Endothelial cell of umbilical vein (primary cell): Measurements from ENCODE around the gene CCDC124. TPM values are rescaled to one million over a fixed set of nuclear protein-coding genes. Genes with fewer than 3 reads are reported as not detected.

Source experiments
- BruUV-seq: library from RNA; stranded (reverse); fragments of 400-500 nt; replicated peaks from 2 replicates; lab custom pipeline; 2021; lab: Mats Ljungman, UMichigan
- CTCF ChIA-PET: fragments of 300-600, 350-600 bp; sonication (Branson Sonifier 250); formaldehyde crosslinking; loops from one replicate; lab custom pipeline; 2021; ENCODE audit warnings: antibody characterized with exemption, inconsistent platforms; lab: Charles Lee
- POLR2A ChIA-PET: fragments of 300-600, 350-600 bp; sonication (Branson Sonifier 250); formaldehyde crosslinking; loops from one replicate; lab custom pipeline; 2021; ENCODE audit warnings: antibody characterized with exemption, inconsistent platforms; lab: Charles Lee
- DNase-seq: peaks from one replicate; pipeline ENCODE4 v3.0.0-alpha.2; 2011; ENCODE audit warnings: low read depth, low spot score
- FAIRE-seq: peaks from 2 replicates; lab custom pipeline; 2011; peaks lifted over from hg19 to GRCh38; lab: Jason Lieb, UNC
- H2AFZ ChIP-seq: 2 replicates; pipeline ENCODE4 v1.6.0; 2012; ENCODE audit warnings: low read depth, low read length, control low read depth, inconsistent platforms
- H3K27ac ChIP-seq: 2 replicates; pipeline ENCODE4 v1.5.1; 2011; ENCODE audit warnings: low read depth, mild to moderate bottlenecking, control low read depth, low read length, moderate library complexity; ENCODE audit not compliant: insufficient read depth
- H3K27me3 ChIP-seq, 2 experiments: 2 replicates each; pipeline versions ENCODE4 v1.6.0 to v1.6.1; 2011; ENCODE audit warnings: low read length in 2 of 2, mixed read lengths in 1 of 2; ENCODE audit not compliant: control insufficient read depth in 2 of 2, insufficient read depth in 2 of 2
- H3K36me3 ChIP-seq, 2 experiments: 2 replicates in 1 of 2; 3 replicates in 1 of 2; pipeline ENCODE4 v1.5.1; 2011; ENCODE audit warnings: low read length in 2 of 2, mild to moderate bottlenecking in 1 of 2, moderate library complexity in 1 of 2; ENCODE audit not compliant: control insufficient read depth in 2 of 2, insufficient read depth in 2 of 2; ENCODE audit errors: extremely low read depth in 1 of 2
- H3K4me1 ChIP-seq: 3 replicates; pipeline ENCODE4 v1.5.1; 2011; ENCODE audit warnings: mild to moderate bottlenecking, low read length; ENCODE audit not compliant: control insufficient read depth, insufficient read depth; ENCODE audit errors: extremely low read depth
- H3K4me2 ChIP-seq: 2 replicates; pipeline ENCODE4 v1.6.1; 2011; ENCODE audit warnings: low read length, control low read depth, mixed read lengths; ENCODE audit not compliant: insufficient read depth
- H3K4me3 ChIP-seq, 3 experiments: fragments of 200-600 bp in 1 of 3; sonication (generic), shearing (Covaris generic) in 1 of 3; replicated peaks in 1 of 3; 2 replicates each; pipeline ENCODE4 v1.5.1; 2011 to 2016; ENCODE audit warnings: control low read depth in 3 of 3, low read length in 3 of 3, mild to moderate bottlenecking in 2 of 3, inconsistent platforms in 1 of 3, low read depth in 1 of 3, moderate library complexity in 1 of 3; ENCODE audit not compliant: insufficient read depth in 1 of 3
- H3K79me2 ChIP-seq: 2 replicates; pipeline ENCODE4 v1.6.0; 2012; ENCODE audit warnings: low read length, inconsistent platforms; ENCODE audit not compliant: control insufficient read depth, insufficient read depth
- H3K9ac ChIP-seq: replicated peaks from 2 replicates; pipeline ENCODE3; 2011; ENCODE audit warnings: low read length, control low read depth; ENCODE audit not compliant: insufficient read depth; ENCODE audit errors: extremely low read depth
- H3K9me1 ChIP-seq: replicated peaks from 3 replicates; pipeline ENCODE4 v1.6.0; 2011; ENCODE audit warnings: mild to moderate bottlenecking, low read length; ENCODE audit not compliant: control insufficient read depth, insufficient read depth; ENCODE audit errors: extremely low read depth
- H3K9me3 ChIP-seq: replicated peaks from 2 replicates; pipeline ENCODE4 v1.5.1; 2012; ENCODE audit warnings: low read length, inconsistent platforms; ENCODE audit not compliant: control insufficient read depth, insufficient read depth
- H4K20me1 ChIP-seq: replicated peaks from 2 replicates; pipeline ENCODE3; 2011; ENCODE audit warnings: mild to moderate bottlenecking, low read length; ENCODE audit not compliant: control insufficient read depth, insufficient read depth; ENCODE audit errors: extremely low read depth
- EZH2 ChIP-seq: IDR thresholded peaks from 2 replicates; pipeline ENCODE4 v1.6.1; 2012; ENCODE audit warnings: borderline replicate concordance, low read depth, mild to moderate bottlenecking, moderate library complexity, low read length, inconsistent platforms; ENCODE audit not compliant: severe bottlenecking
- FOS ChIP-seq: IDR thresholded peaks from 2 replicates; pipeline ENCODE4 v1.6.1; 2011; ENCODE audit warnings: mild to moderate bottlenecking, low read length, moderate library complexity, borderline replicate concordance; ENCODE audit not compliant: insufficient read depth
- GATA2 ChIP-seq: IDR thresholded peaks from 2 replicates; pipeline ENCODE4 v1.7.0; 2011; ENCODE audit warnings: low read depth, mild to moderate bottlenecking, moderate library complexity, mixed read lengths, low read length; ENCODE audit not compliant: insufficient read length, insufficient read depth
- JUN ChIP-seq: IDR thresholded peaks from 2 replicates; pipeline ENCODE4 v1.6.1; 2011; ENCODE audit warnings: borderline replicate concordance, low read depth; ENCODE audit not compliant: insufficient read length, insufficient read depth
- MYC ChIP-seq: IDR thresholded peaks from one replicate; pipeline ENCODE4 v1.6.1; 2011; ENCODE audit warnings: mild to moderate bottlenecking, low read depth, low read length
- POLR2A ChIP-seq: IDR thresholded peaks from 2 replicates; pipeline ENCODE4 v1.6.1; 2012; ENCODE audit warnings: low read depth, mild to moderate bottlenecking, control low read depth, low read length
- POLR2AphosphoS5 ChIP-seq: IDR thresholded peaks from 2 replicates; pipeline ENCODE4 v1.6.1; 2012; ENCODE audit warnings: low read depth, mild to moderate bottlenecking, control low read depth, low read length, moderate library complexity; ENCODE audit not compliant: insufficient read depth
- dilution Hi-C: fragments of 300-500 bp; cut with MboI; formaldehyde crosslinking; loops from one replicate; pipeline ENCODE4 v1.15.0; 2019; ENCODE audit warnings: low sequenced_read_pairs; ENCODE audit not compliant: extremely low pct_ligation_motif_present
- intact Hi-C: fragments of 100-400 bp; cut with micrococcal nuclease; formaldehyde crosslinking; loops from one replicate; pipeline ENCODE4 v1.10.0; 2022
- polyA plus RNA-seq, 4 experiments: library from polyadenylated mRNA; depleted of rRNA in 3 of 4; stranded (reverse) in 3 of 4; unstranded in 1 of 4; fragments of >200 nt; gene quantifications; 2 replicates each; pipeline versions ENCODE4 v1.2.1 to v1.2.3, GENCODE V29; 2011 to 2012; ENCODE audit warnings: missing spikeins in 1 of 4
- total RNA-seq: library from RNA; stranded (reverse); gene quantifications from 2 replicates; pipeline ENCODE4 v1.2.3, GENCODE V29; 2021
- TF ChIP-seq, protein P1 (sequence below), 2 donors: IDR thresholded peaks; 1 replicate in 1 of 2; 2 replicates in 1 of 2; pipeline ENCODE4 v1.5.1; 2011; ENCODE audit warnings: low read length in 2 of 2, mild to moderate bottlenecking in 2 of 2, moderate library complexity in 2 of 2, control low read depth in 1 of 2, inconsistent platforms in 1 of 2, low read depth in 1 of 2; ENCODE audit not compliant: insufficient read depth in 1 of 2; ENCODE audit errors: extremely low read depth in 1 of 2
- TF ChIP-seq, protein P2 (sequence below): IDR thresholded peaks from 2 replicates; pipeline ENCODE4 v1.6.1; 2011; ENCODE audit not compliant: insufficient read depth, insufficient read length

The CCDC124 gene
- total and polyA plus RNA-seq, 2 donors (not counting 3 experiments of a cell fraction or from before 2014, with no cell fraction given) = 101 to 115 TPM

DNA sequence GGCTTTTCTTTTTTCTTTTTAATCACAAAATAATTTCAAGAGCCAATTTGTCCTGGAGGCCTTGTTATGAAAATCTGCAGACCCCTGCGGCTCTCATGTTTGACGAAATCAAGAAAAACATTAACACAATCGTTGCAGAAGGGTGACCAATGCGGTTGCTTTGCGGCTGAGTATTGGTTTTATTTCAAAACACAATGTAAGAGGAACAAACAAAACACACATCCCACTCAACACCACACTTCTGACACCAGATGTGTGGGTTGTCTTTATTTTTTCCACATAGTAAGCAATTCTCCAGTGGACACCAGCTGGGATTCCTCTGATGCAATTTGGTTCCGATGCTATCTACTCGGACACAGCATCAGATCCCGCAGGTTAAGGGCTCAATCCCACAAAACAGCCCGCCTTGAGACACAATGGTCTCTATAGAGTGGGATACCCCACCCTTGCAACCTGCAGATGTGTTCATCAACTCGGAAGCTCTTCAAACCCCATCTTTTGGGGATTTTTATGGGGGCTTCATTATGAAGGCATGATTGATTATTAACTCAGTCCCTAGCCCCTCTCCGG, 21.9 kb upstream of the CCDC124 start:
- BruUV-seq = no TSS peak
- intact Hi-C loops = no loop called here

More for the DNA sequence above, 21.9 kb upstream of the CCDC124 start:
- dilution Hi-C loops = no loop called here
- H2AFZ ChIP-seq = no peak overlapping the region
- ChIA-PET POLR2A (no interaction called here), CTCF (no interaction called here)
- no peaks in the 10 kb centered on the region for H4K20me1 ChIP-seq
- H3K36me3 ChIP-seq = no peaks in the 10 kb centered on the region
- H3K9ac ChIP-seq = no peak overlapping the region
- no peaks in the 10 kb centered on the region for H3K9me3 ChIP-seq
- H3K79me2 ChIP-seq = no peaks in the 10 kb centered on the region
- H3K27me3 ChIP-seq = no peaks in the 10 kb centered on the region
- no peaks in the 10 kb centered on the region for H3K4me1 ChIP-seq
- no peak overlapping the region for H3K27ac ChIP-seq
- no peak overlapping the region for H3K4me2 ChIP-seq
- TF ChIP-seq POLR2AphosphoS5 (no peak), EZH2 (no peak), JUN (no peak), GATA2 (no peak), FOS (no peak), POLR2A (no peak), MYC (no peak)
- TF ChIP-seq, protein P1, sequence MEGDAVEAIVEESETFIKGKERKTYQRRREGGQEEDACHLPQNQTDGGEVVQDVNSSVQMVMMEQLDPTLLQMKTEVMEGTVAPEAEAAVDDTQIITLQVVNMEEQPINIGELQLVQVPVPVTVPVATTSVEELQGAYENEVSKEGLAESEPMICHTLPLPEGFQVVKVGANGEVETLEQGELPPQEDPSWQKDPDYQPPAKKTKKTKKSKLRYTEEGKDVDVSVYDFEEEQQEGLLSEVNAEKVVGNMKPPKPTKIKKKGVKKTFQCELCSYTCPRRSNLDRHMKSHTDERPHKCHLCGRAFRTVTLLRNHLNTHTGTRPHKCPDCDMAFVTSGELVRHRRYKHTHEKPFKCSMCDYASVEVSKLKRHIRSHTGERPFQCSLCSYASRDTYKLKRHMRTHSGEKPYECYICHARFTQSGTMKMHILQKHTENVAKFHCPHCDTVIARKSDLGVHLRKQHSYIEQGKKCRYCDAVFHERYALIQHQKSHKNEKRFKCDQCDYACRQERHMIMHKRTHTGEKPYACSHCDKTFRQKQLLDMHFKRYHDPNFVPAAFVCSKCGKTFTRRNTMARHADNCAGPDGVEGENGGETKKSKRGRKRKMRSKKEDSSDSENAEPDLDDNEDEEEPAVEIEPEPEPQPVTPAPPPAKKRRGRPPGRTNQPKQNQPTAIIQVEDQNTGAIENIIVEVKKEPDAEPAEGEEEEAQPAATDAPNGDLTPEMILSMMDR (IDR thresholded peaks at IDR 0.05; ENCODE audit: extremely low read depth in 1 of 2, insufficient read depth in 1 of 2, low read depth in 1 of 2, low read length in 2 of 2) = no peak
- TF ChIP-seq, protein P2, sequence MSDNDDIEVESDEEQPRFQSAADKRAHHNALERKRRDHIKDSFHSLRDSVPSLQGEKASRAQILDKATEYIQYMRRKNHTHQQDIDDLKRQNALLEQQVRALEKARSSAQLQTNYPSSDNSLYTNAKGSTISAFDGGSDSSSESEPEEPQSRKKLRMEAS = no peak
- no peak overlapping the region for H3K4me3 ChIP-seq
- H3K9me1 ChIP-seq = no peaks in the 10 kb centered on the region
- FAIRE-seq (no peak), DNase-seq (no peak)
